ENCODE measurements around the gene GPS1. TPM values are rescaled to one million over a fixed set of nuclear protein-coding genes. Genes with fewer than 3 reads are reported as not detected.

The GPS1 gene
- total and polyA plus RNA-seq, 10 of the 15 experiments (the other 5 are each of a cell fraction or from before 2014, with no cell fraction given): 2.2 to 146 (median 77.7) TPM

GRCh38 chr17:82076785-82077591 lies 25.3 kb downstream of the GPS1 start:
- TF ChIP-seq BCL3 (IDR thresholded peaks at IDR 0.05; ENCODE audit: borderline replicate concordance, insufficient read depth, low read depth, low read length, poor library complexity, severe bottlenecking) (peak; percentile 8), POLR2AphosphoS5 (IDR thresholded peaks at IDR 0.05; ENCODE audit: low read length) (peak; percentile 57; the same call in 1 of the 2 replicates), POLR2A (IDR thresholded peaks at IDR 0.05; ENCODE audit: low read depth, low read length) (peak; percentile 74), MTA3 (IDR thresholded peaks at IDR 0.05; ENCODE audit: borderline replicate concordance, low read length) (0 out of 2 replicates have a peak, but pooled peaks have one; percentile 21), SPI1 (IDR thresholded peaks at IDR 0.05; ENCODE audit: borderline replicate concordance, insufficient read depth, low read depth, low read length) (no peak), KDM1A (IDR thresholded peaks at IDR 0.05; ENCODE audit: borderline replicate concordance) (no peak), ZBTB11 (CRISPR knock-in tag; IDR thresholded peaks at IDR 0.05) (no peak)
- Histone ChIP-seq H3K9ac (ENCODE audit: control insufficient read depth, insufficient read depth, low read length) (no peak overlapping the region), H3K79me2 (ENCODE audit: control insufficient read depth, insufficient read depth, low read length) (no peaks in the 10 kb centered on the region), H3K9me3 (replicated peaks; ENCODE audit: control insufficient read depth, insufficient read depth, low read length) (no peaks in the 10 kb centered on the region), H3K4me2 (ENCODE audit: control insufficient read depth, insufficient read depth) (no peak overlapping the region), H3K36me3 (ENCODE audit: control insufficient read depth in 2 of 2, insufficient read depth in 2 of 2, low read length in 1 of 2) (peaks cover 4 to 23% of the 10 kb centered on the region in 2 experiments; a peak in 3 of 4 replicates), H3K27me3 (replicated peaks in 1 of 2; ENCODE audit: control insufficient read depth in 2 of 2, insufficient read depth in 2 of 2, low read length in 1 of 2) (no peaks in the 10 kb centered on the region), H3K4me1 (ENCODE audit: control insufficient read depth, insufficient read depth, low read length) (no peaks in the 10 kb centered on the region), H2AFZ (ENCODE audit: control insufficient read depth, low read depth, low read length) (no peak overlapping the region), H3K4me3 (no peak overlapping the region), H4K20me1 (ENCODE audit: control insufficient read depth, insufficient read depth) (no peaks in the 10 kb centered on the region), H3K27ac (ENCODE audit: control insufficient read depth, insufficient read depth) (no peak overlapping the region)
- ChIA-PET RAD21 (ENCODE audit: unreplicated experiment) (no interaction called here), SMC1A (ENCODE audit: uncharacterized antibody, unreplicated experiment) (no interaction called here), CTCF (interaction anchor here (0.6 kb wide), 1 partner anchor 27 kb away, joined by 3 read pairs; no protein-coding TSS in a partner anchor), POLR2A (no interaction called here)
- in situ Hi-C loops (cut with MboI) (no loop called here), intact Hi-C loops (cut with micrococcal nuclease; ENCODE audit: unreplicated experiment) (no loop called here)
- WGBS (ENCODE audit: insufficient coverage, insufficient replicate concordance, low lambda C conversion rate, missing lambda C conversion rate): 92% methylated on average over 15 of the region's 21 CpGs
- no TSS peak for BruUV-seq (replicated peaks)
- FAIRE-seq (no peak), ATAC-seq (peak; percentile 47), DNase-seq (ENCODE audit: low read depth, low spot score) (no peak)
